ENCODE data around the gene RAB31.

RAB31 gene

GRCh38 chr18:9850309-9850708 is 142.2 kb downstream of the RAB31 start:
- POLR2A ChIA-PET: no interaction called here
- Histone ChIP-seq H3K4me1 (ENCODE audit: control insufficient read depth, insufficient read depth, low read length) (0 out of 2 replicates have a peak, but pooled peaks cover 4% of the 10 kb centered on the region), H3K36me3 (ENCODE audit: control insufficient read depth in 2 of 2, insufficient read depth in 1 of 2, low read length in 2 of 2) (peaks cover 0 to 31% of the 10 kb centered on the region in 2 experiments; a peak in 1 of 3 replicates), H3K9me3 (ENCODE audit: control insufficient read depth, insufficient read depth, low read depth, low read length) (no peaks in the 10 kb centered on the region), H3K4me3 (ENCODE audit: low read depth, low read length) (no peak overlapping the region), H3K27ac (ENCODE audit: extremely low read depth, low read depth, low read length) (no peak overlapping the region)
- TF ChIP-seq PRDM2 (tag by site-specific recombination; IDR thresholded peaks at IDR 0.05; ENCODE audit: borderline replicate concordance): no peak
- TF ChIP-seq ZNF394 (tag by site-specific recombination; IDR thresholded peaks at IDR 0.05; ENCODE audit: borderline replicate concordance): no peak
- no peak for TF ChIP-seq ZNF221 (tag by site-specific recombination; IDR thresholded peaks at IDR 0.05; ENCODE audit: borderline replicate concordance)
- no peak for TF ChIP-seq TCF7L2 (IDR thresholded peaks at IDR 0.05; ENCODE audit: borderline replicate concordance, low read depth, low read length)
- no peak for TF ChIP-seq INSM2 (tag by site-specific recombination; IDR thresholded peaks at IDR 0.05)
- no peak for TF ChIP-seq OSR2 (tag by site-specific recombination; IDR thresholded peaks at IDR 0.05)
- no peak for TF ChIP-seq ZSCAN30 (tag by site-specific recombination; IDR thresholded peaks at IDR 0.05)
- TF ChIP-seq ZSCAN4 (tag by site-specific recombination; IDR thresholded peaks at IDR 0.05): no peak
- TF ChIP-seq ZNF16 (tag by site-specific recombination; IDR thresholded peaks at IDR 0.05; ENCODE audit: low read depth): no peak
- TF ChIP-seq ZNF558 (tag by site-specific recombination; IDR thresholded peaks at IDR 0.05): no peak
- TF ChIP-seq SP2 (tag by site-specific recombination; IDR thresholded peaks at IDR 0.05): no peak
- TF ChIP-seq ZNF518A (tag by site-specific recombination; conservative IDR thresholded peaks at IDR 0.05; ENCODE audit: low read depth): no peak
- no peak for TF ChIP-seq ZNF10 (tag by site-specific recombination; IDR thresholded peaks at IDR 0.05)
- no peak for TF ChIP-seq ZNF274 (IDR thresholded peaks at IDR 0.05; ENCODE audit: low read length)
- no peak for TF ChIP-seq ZNF274 (tag by site-specific recombination; IDR thresholded peaks at IDR 0.05; ENCODE audit: borderline replicate concordance)
- no peak for TF ChIP-seq ZNF791 (tag by site-specific recombination; IDR thresholded peaks at IDR 0.05)
- no peak for TF ChIP-seq AEBP2 (tag by site-specific recombination; IDR thresholded peaks at IDR 0.05; ENCODE audit: borderline replicate concordance)
- no peak for TF ChIP-seq ZNF157 (tag by site-specific recombination; IDR thresholded peaks at IDR 0.05)
- TF ChIP-seq ZNF580 (tag by site-specific recombination; IDR thresholded peaks at IDR 0.05): no peak
- TF ChIP-seq ZNF513 (tag by site-specific recombination; IDR thresholded peaks at IDR 0.05): no peak
- CTCF ChIA-PET: no interaction called here
